GM19023 (cell line): ENCODE data around the gene KCNJ8.

Source experiments
- ATAC-seq: cut with Tn5 transposase; IDR thresholded peaks from one replicate; pipeline ENCODE4 v1.9.1; 2021; ENCODE audit warnings: mild to moderate bottlenecking, moderate library complexity; ENCODE audit not compliant: unreplicated experiment

KCNJ8 gene

DNA sequence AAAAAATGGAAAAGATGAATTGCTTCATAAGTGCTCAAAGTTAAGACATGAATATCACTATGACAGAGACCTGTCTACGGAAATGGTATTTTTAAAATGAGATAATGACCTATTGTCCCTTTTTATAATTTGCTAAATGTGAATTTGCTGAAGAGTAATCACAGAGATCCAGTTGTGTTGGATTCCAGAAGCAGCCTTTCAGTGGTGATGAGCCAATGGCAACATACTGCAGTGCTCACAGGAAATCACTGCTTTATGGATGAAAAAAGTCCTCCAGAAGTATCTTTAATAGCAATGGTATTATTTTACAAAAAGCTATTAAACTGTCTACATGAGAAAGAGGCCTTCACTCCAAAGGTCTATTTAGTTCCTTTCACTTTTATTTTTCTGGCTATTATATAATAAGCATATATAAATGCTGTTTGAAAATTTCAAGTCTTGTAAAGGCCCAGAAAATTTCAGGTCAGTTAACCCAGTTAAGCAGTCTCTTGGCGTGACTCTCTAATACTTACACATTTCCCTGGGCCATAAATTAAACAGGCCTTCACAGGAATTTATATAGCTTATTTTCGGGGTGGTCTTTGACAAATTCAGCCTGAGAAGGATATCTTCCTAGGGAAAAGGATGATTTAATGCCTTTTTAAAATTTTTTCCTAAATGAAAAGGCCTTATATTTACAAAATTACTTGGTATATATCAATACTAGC, 55.4 kb downstream of the KCNJ8 start:
- no peak for ATAC-seq

DNA sequence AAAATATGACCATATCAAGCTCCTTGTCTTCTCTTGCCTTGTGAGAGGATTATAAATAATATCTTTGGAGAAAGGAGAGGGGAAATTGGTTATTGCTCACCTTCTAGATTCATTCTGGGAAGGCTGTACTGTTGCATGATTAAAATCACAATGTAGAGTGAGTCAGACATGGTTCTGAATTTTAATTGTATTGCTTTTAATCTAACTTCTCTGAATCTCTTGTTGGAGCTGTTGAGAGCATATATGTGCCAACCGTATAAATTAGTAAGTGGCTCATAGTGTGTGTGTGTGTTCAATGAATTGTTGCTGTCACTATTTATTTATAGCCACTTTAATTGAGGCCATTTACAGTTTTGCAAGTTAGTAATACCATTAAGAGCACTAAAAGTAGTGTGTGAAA, 56.1 kb downstream of the KCNJ8 start:
- ATAC-seq, result no peak

DNA sequence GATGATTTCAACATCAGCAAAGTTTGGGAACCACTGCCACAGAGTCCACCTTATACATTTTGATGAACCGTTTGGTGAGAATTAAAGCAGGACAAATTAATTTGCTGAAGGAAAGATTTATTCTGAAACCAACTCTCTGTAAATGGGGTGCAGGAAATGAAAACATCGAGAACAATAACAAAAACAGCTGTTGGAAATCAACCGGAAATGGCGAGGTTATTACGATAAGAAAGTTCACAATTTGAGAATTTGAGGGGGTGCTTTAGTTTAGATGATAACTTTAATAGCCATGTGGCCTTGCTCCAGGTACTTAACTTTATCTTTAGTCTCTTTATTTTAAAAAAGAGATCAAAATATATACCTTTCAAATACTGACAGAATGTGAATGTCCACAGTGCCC, 56.7 kb downstream of the KCNJ8 start:
- no peak for ATAC-seq

DNA sequence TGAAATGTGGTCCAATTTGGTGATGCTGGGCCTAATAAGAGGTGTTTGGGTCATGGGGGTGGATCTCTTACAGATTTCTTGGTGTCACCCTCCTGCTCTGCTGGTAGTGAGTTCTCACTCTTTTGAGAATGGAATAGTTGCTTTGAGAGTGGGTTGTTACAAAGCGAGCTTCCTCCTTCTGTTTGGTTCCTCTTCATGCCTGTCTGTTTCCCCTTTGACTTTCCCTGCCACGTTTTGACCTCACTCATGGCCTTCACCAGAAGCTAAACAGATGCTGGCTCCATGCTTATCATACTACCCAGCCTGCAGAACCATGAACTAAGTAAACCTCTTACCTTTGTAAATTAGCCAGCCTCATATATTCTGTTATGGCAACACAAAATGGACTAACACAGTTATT, 59.1 kb downstream of the KCNJ8 start:
- no peak for ATAC-seq
